ENCODE data around the gene PERM1. TPM values are rescaled to one million over a fixed set of nuclear protein-coding genes. Genes with fewer than 3 reads are reported as not detected.
"Not testable (repeated sequence)": the region's sequence is repeated elsewhere in the genome, so short reads cannot be mapped to it uniquely, and the experiment has no call there.

Gene PERM1
- total and polyA plus RNA-seq, 2 donors (not counting 1 experiment from before 2014, with no cell fraction given) = not detected

DNA sequence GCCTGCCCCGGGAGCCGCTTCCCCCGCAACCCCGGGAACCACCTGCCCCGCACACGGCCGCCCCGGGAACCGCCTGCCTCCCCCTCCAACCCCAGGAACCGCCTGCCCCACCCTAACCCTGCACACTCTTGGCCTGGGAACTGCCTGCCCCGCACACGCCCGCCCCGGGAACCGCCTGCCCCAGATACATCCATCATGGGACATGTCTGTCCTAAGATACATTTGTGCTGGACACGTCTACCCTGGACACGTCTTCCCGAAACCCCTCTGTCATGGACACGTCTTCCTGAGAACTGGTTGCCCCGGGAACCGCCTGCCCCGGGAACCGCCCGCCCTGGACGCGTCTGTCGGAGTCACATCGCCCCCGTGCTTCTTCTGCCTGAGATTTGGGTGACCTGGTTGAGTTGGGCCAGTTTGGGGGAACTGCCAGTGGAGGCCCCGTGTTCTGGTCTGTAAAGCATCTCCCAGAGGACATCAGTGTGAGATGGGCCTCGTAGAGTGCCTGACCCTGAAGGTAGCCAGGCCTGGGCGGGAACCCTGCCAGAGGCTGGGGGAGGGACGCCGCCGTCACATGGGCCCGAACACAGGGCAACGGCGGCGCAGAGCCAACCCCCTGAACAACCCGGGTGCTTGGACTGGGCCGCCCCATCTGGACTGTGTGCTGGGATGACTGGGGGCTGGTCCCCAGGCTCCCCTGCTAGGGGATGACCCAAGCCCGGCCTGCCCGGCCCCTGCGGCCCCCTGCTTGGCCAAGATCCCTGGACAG is 3.6 kb downstream of the PERM1 start:
- no peak for DNase-seq
- 95% methylated on average over 40 of the region's 44 CpGs for WGBS (ENCODE audit: insufficient coverage)
- H3K4me1 Mint-ChIP-seq = peaks cover 7% of the 10 kb centered on the region

DNA sequence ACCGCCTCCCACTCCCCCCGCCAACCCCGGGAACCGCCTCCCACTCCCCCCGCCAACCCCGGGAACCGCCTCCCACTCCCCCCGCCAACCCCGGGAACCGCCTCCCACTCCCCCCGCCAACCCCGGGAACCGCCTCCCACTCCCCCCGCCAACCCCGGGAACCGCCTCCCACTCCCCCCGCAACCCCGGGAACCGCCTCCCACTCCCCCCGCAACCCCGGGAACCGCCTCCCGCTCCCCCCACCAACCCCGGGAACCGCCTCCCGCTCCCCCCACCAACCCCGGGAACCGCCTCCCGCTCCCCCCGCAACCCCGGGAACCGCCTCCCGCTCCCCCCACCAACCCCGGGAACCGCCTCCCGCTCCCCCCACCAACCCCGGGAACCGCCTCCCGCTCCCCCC is 5.1 kb downstream of the PERM1 start:
- H3K4me3 Mint-ChIP-seq; H3K27ac Mint-ChIP-seq; POLR2A ChIA-PET; H3K4me2 ChIP-seq (replicated peaks; ENCODE audit: low read depth, low read length, poor library complexity, severe bottlenecking); H3K4me3 ChIP-seq (ENCODE audit: control extremely low read depth in 1 of 5, extremely low read depth in 1 of 5, insufficient read depth in 1 of 5, low read depth in 2 of 5, low read length in 4 of 5); H3K79me2 ChIP-seq (ENCODE audit: control insufficient read depth, insufficient read depth, low read length); H3K9me3 Mint-ChIP-seq (ENCODE audit: insufficient read depth); H3K36me3 ChIP-seq (replicated peaks in 1 of 2; ENCODE audit: control extremely low read depth in 1 of 2, control insufficient read depth in 1 of 2, extremely low read depth in 1 of 2, insufficient read depth in 2 of 2, low read length in 1 of 2); H4K20me1 ChIP-seq (ENCODE audit: control insufficient read depth, insufficient read depth, low read length, poor library complexity, severe bottlenecking); H3K9ac ChIP-seq (ENCODE audit: low read length); H2AFZ ChIP-seq (ENCODE audit: insufficient read depth, low read depth, low read length, poor library complexity, severe bottlenecking); DNase-seq; H3K4me1 Mint-ChIP-seq; H3K27ac ChIP-seq (ENCODE audit: low read length in 2 of 2); ATAC-seq (ENCODE audit: low read depth): not testable (repeated sequence)
- Histone ChIP-seq H3K4me1 (ENCODE audit: control insufficient read depth in 2 of 2, insufficient read depth in 2 of 2, low read length in 2 of 2) (peaks cover 10% of the 10 kb centered on the region in 2 donors), H3K27me3 (replicated peaks in 1 of 4; ENCODE audit: control extremely low read depth in 1 of 4, control insufficient read depth in 3 of 4, insufficient read depth in 4 of 4, low read length in 3 of 4) (peaks cover 0 to 49% (median 13%) of the 10 kb centered on the region in 4 experiments), H3K9me3 (ENCODE audit: control extremely low read depth in 1 of 3, control insufficient read depth in 2 of 3, insufficient read depth in 1 of 3, low read length in 2 of 3) (peaks cover 0 to 17% (median 0%) of the 10 kb centered on the region in 3 donors)
- H3K27me3 Mint-ChIP-seq = peaks cover 21% of the 10 kb centered on the region
- no CpG with 5 or more reads among the region's 39 CpGs for WGBS (ENCODE audit: insufficient coverage)
- CTCF ChIA-PET = interaction anchor here (1.1 to 1.5 kb wide), 4 partner anchors 54 to 198 kb away, joined by 3 to 18 read pairs (median 6); no protein-coding TSS in a partner anchor
- intact Hi-C loops (cut with micrococcal nuclease) = loop anchor here (1.0 kb wide), 1 partner anchor 107 kb away; no protein-coding TSS in a partner anchor

More for the DNA sequence above, 3.6 kb downstream of the PERM1 start:
- H3K27me3 ChIP-seq (replicated peaks in 1 of 4; ENCODE audit: control extremely low read depth in 1 of 4, control insufficient read depth in 3 of 4, insufficient read depth in 4 of 4, low read length in 3 of 4) = peaks cover 0 to 45% (median 10%) of the 10 kb centered on the region in 4 experiments
- H3K4me2 ChIP-seq (replicated peaks; ENCODE audit: low read depth, low read length, poor library complexity, severe bottlenecking) = no peak overlapping the region
- H3K36me3 ChIP-seq (replicated peaks in 1 of 2; ENCODE audit: control extremely low read depth in 1 of 2, control insufficient read depth in 1 of 2, extremely low read depth in 1 of 2, insufficient read depth in 2 of 2, low read length in 1 of 2) = no peaks in the 10 kb centered on the region
- POLR2A ChIA-PET = no interaction called here
- peaks cover 0 to 11% (median 0%) of the 10 kb centered on the region in 3 donors for H3K9me3 ChIP-seq (ENCODE audit: control extremely low read depth in 1 of 3, control insufficient read depth in 2 of 3, insufficient read depth in 1 of 3, low read length in 2 of 3)
- peaks cover 10% of the 10 kb centered on the region in 2 donors for H3K4me1 ChIP-seq (ENCODE audit: control insufficient read depth in 2 of 2, insufficient read depth in 2 of 2, low read length in 2 of 2)
- H3K4me3 ChIP-seq (ENCODE audit: control extremely low read depth in 1 of 5, extremely low read depth in 1 of 5, insufficient read depth in 1 of 5, low read depth in 2 of 5, low read length in 4 of 5) = no peak overlapping the region
- no peak for TF ChIP-seq EZH2 (IDR thresholded peaks at IDR 0.05; ENCODE audit: borderline replicate concordance, insufficient read depth, low read depth, low read length, poor library complexity, severe bottlenecking)
- TF ChIP-seq, protein P1, sequence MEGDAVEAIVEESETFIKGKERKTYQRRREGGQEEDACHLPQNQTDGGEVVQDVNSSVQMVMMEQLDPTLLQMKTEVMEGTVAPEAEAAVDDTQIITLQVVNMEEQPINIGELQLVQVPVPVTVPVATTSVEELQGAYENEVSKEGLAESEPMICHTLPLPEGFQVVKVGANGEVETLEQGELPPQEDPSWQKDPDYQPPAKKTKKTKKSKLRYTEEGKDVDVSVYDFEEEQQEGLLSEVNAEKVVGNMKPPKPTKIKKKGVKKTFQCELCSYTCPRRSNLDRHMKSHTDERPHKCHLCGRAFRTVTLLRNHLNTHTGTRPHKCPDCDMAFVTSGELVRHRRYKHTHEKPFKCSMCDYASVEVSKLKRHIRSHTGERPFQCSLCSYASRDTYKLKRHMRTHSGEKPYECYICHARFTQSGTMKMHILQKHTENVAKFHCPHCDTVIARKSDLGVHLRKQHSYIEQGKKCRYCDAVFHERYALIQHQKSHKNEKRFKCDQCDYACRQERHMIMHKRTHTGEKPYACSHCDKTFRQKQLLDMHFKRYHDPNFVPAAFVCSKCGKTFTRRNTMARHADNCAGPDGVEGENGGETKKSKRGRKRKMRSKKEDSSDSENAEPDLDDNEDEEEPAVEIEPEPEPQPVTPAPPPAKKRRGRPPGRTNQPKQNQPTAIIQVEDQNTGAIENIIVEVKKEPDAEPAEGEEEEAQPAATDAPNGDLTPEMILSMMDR (IDR thresholded peaks at IDR 0.05) = no peak
- H3K9me3 Mint-ChIP-seq (ENCODE audit: insufficient read depth) = no peaks in the 10 kb centered on the region
- no peak overlapping the region for H3K4me3 Mint-ChIP-seq
- H3K27ac Mint-ChIP-seq = no peak overlapping the region
- no peaks in the 10 kb centered on the region for H4K20me1 ChIP-seq (ENCODE audit: control insufficient read depth, insufficient read depth, low read length, poor library complexity, severe bottlenecking)
- no peak for ATAC-seq (ENCODE audit: low read depth)
- CTCF ChIA-PET = no interaction called here
- intact Hi-C loops (cut with micrococcal nuclease) = no loop called here
- no peak overlapping the region for H2AFZ ChIP-seq (ENCODE audit: insufficient read depth, low read depth, low read length, poor library complexity, severe bottlenecking)
- H3K27ac ChIP-seq (ENCODE audit: low read length in 2 of 2) = no peak overlapping the region
- H3K79me2 ChIP-seq (ENCODE audit: control insufficient read depth, insufficient read depth, low read length) = no peaks in the 10 kb centered on the region
- no peak overlapping the region for H3K9ac ChIP-seq (ENCODE audit: low read length)
- peaks cover 26% of the 10 kb centered on the region for H3K27me3 Mint-ChIP-seq
